CD14-positive monocyte (primary cell): ENCODE measurements around the gene VSIG10L2. TPM values are rescaled to one million over a fixed set of nuclear protein-coding genes. Genes with fewer than 3 reads are reported as not detected.

ENCODE experiments used
- DNase-seq, 3 donors: peaks; one replicate each; pipeline ENCODE4 v3.0.0-alpha.2; 2011 to 2022
- H2AFZ ChIP-seq: 2 replicates; pipeline ENCODE4 v1.6.0; 2012; ENCODE audit warnings: mild to moderate bottlenecking, low read depth, low read length, inconsistent platforms; ENCODE audit not compliant: insufficient read depth, poor library complexity, severe bottlenecking
- H3K27ac ChIP-seq, 2 donors: 1 replicate in 1 of 2; 2 replicates in 1 of 2; pipeline ENCODE4 v1.5.1; 2012 to 2013; ENCODE audit warnings: low read length in 2 of 2, control low read depth in 1 of 2, inconsistent platforms in 1 of 2, low read depth in 1 of 2, mild to moderate bottlenecking in 1 of 2
- H3K27me3 ChIP-seq, 2 donors: one replicate each; pipeline versions ENCODE4 v1.6.0 to v1.6.1; 2011 to 2013; ENCODE audit warnings: low read length in 2 of 2; ENCODE audit not compliant: control insufficient read depth in 2 of 2, insufficient read depth in 2 of 2
- H3K36me3 ChIP-seq, 2 donors: replicated peaks in 1 of 2; 1 replicate in 1 of 2; 2 replicates in 1 of 2; pipeline versions ENCODE4 v1.5.1 to v1.6.1; 2012 to 2013; ENCODE audit warnings: low read length in 2 of 2, control low read depth in 1 of 2, inconsistent platforms in 1 of 2, mild to moderate bottlenecking in 1 of 2; ENCODE audit not compliant: insufficient read depth in 2 of 2, control insufficient read depth in 1 of 2
- H3K4me1 ChIP-seq, 2 donors: 1 replicate in 1 of 2; 2 replicates in 1 of 2; pipeline versions ENCODE4 v1.5.1 to v1.6.1; 2012 to 2013; ENCODE audit warnings: low read length in 2 of 2, control low read depth in 1 of 2, inconsistent platforms in 1 of 2, mild to moderate bottlenecking in 1 of 2, moderate library complexity in 1 of 2; ENCODE audit not compliant: insufficient read depth in 2 of 2, control insufficient read depth in 1 of 2
- H3K4me2 ChIP-seq: replicated peaks from 2 replicates; pipeline ENCODE3; 2012; ENCODE audit warnings: low read length, moderate library complexity, mild to moderate bottlenecking; ENCODE audit not compliant: poor library complexity, severe bottlenecking; ENCODE audit errors: extremely low read depth
- H3K4me3 ChIP-seq, 3 experiments: fragments of 200-600 bp in 1 of 3; sonication (generic) in 1 of 3; replicated peaks in 1 of 3; 1 replicate in 2 of 3; 2 replicates in 1 of 3; pipeline ENCODE4 v1.5.1; 2011 to 2013; ENCODE audit warnings: low read length in 3 of 3, mild to moderate bottlenecking in 3 of 3, control low read depth in 2 of 3, low read depth in 2 of 3, inconsistent platforms in 1 of 3, moderate library complexity in 1 of 3
- H3K79me2 ChIP-seq: 2 replicates; pipeline ENCODE4 v1.6.0; 2012; ENCODE audit warnings: mild to moderate bottlenecking, control low read depth, inconsistent platforms, low read length, moderate library complexity; ENCODE audit not compliant: insufficient read depth
- H3K9ac ChIP-seq: 2 replicates; pipeline ENCODE4 v1.6.0; 2017; ENCODE audit warnings: low read length, mild to moderate bottlenecking; ENCODE audit not compliant: insufficient read depth, poor library complexity, severe bottlenecking
- H3K9me3 ChIP-seq, 2 donors: replicated peaks in 1 of 2; 1 replicate in 1 of 2; 2 replicates in 1 of 2; pipeline versions ENCODE4 v1.5.1 to v1.6.1; 2012 to 2013; ENCODE audit warnings: low read length in 2 of 2, control low read depth in 1 of 2; ENCODE audit not compliant: control insufficient read depth in 1 of 2, insufficient read depth in 1 of 2
- H4K20me1 ChIP-seq: 2 replicates; pipeline ENCODE4 v1.6.0; 2012; ENCODE audit warnings: mild to moderate bottlenecking, low read length, control low read depth, moderate library complexity; ENCODE audit not compliant: insufficient read depth
- H3K27ac Mint-ChIP-seq, 7 donors: one replicate each; pipeline ENCODE4 v1.8.0; 2020; ENCODE audit warnings: mild to moderate bottlenecking in 7 of 7, mixed read lengths in 7 of 7, moderate library complexity in 6 of 7, inconsistent platforms in 2 of 7
- H3K27me3 Mint-ChIP-seq, 3 donors: one replicate each; pipeline ENCODE4 v1.8.0; 2021 to 2022; ENCODE audit warnings: low read depth in 3 of 3, mild to moderate bottlenecking in 3 of 3, mixed read lengths in 3 of 3, moderate library complexity in 3 of 3, inconsistent platforms in 1 of 3
- H3K36me3 Mint-ChIP-seq, 2 donors: one replicate each; pipeline ENCODE4 v1.8.0; 2020; ENCODE audit warnings: mixed read lengths in 2 of 2, inconsistent platforms in 1 of 2, mild to moderate bottlenecking in 1 of 2
- H3K4me1 Mint-ChIP-seq: one replicate; pipeline ENCODE4 v1.8.0; 2020; ENCODE audit warnings: mild to moderate bottlenecking, mixed read lengths
- H3K4me3 Mint-ChIP-seq, 2 donors: one replicate each; pipeline ENCODE4 v1.8.0; 2020; ENCODE audit warnings: mild to moderate bottlenecking in 2 of 2, mixed read lengths in 2 of 2, moderate library complexity in 1 of 2
- H3K9me3 Mint-ChIP-seq, 7 donors: one replicate each; pipeline ENCODE4 v1.8.0; 2020 to 2022; ENCODE audit warnings: mixed read lengths in 7 of 7, mild to moderate bottlenecking in 6 of 7, moderate library complexity in 6 of 7, inconsistent platforms in 2 of 7
- WGBS: methylation state at CpG from one replicate; pipeline ENCODE4 v1.1.5; 2013; ENCODE audit warnings: missing lambda C conversion rate; ENCODE audit not compliant: insufficient coverage; 5-methylcytosine and 5-hydroxymethylcytosine counted together
- intact Hi-C, 2 donors: fragments of 100-400 bp; cut with micrococcal nuclease; formaldehyde crosslinking; loops; one replicate each; pipeline versions ENCODE4 v1.15.0 to v1.15.1; 2023
- polyA plus RNA-seq, 3 donors: library from polyadenylated mRNA; depleted of rRNA in 1 of 3; unstranded in 2 of 3; stranded (reverse) in 1 of 3; fragments of 300-500 nt in 2 of 3; fragments of >200 nt in 1 of 3; fragmentation: Illumina TruSeq in 2 of 3; gene quantifications; 1 replicate in 2 of 3; 2 replicates in 1 of 3; pipeline ENCODE4 v1.2.3, GENCODE V29; 2012 to 2021
- TF ChIP-seq, protein P1 (sequence below): fragments of 200-600 bp; IDR thresholded peaks from one replicate; pipeline ENCODE4 v1.8.0; 2022; ENCODE audit warnings: antibody characterized with exemption, mild to moderate bottlenecking

Gene VSIG10L2
- polyA plus RNA-seq, 3 donors = not detected

DNA sequence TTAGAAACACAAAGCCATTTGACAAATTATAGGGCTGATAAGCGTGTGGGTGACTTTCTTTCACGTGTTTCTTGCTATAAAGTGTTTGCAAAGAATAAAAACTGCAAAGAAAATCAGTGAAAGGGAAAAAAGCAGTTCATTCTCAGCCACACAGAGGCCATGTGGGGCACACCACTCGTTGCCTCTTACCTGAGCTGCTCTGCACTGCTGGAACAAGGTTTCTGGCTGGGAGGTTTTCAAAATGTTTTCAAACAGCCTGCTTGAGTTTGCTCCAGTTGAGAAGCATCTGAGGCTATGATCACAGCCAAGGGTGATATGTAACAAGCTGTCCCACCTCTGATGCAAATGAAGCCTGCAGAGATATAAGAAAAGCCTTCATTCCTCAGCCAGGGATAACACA lies 14.7 kb upstream of the VSIG10L2 start:
- no peak overlapping the region for H3K9ac ChIP-seq
- H3K36me3 ChIP-seq = no peaks in the 10 kb centered on the region
- TF ChIP-seq, protein P1, sequence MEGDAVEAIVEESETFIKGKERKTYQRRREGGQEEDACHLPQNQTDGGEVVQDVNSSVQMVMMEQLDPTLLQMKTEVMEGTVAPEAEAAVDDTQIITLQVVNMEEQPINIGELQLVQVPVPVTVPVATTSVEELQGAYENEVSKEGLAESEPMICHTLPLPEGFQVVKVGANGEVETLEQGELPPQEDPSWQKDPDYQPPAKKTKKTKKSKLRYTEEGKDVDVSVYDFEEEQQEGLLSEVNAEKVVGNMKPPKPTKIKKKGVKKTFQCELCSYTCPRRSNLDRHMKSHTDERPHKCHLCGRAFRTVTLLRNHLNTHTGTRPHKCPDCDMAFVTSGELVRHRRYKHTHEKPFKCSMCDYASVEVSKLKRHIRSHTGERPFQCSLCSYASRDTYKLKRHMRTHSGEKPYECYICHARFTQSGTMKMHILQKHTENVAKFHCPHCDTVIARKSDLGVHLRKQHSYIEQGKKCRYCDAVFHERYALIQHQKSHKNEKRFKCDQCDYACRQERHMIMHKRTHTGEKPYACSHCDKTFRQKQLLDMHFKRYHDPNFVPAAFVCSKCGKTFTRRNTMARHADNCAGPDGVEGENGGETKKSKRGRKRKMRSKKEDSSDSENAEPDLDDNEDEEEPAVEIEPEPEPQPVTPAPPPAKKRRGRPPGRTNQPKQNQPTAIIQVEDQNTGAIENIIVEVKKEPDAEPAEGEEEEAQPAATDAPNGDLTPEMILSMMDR = no peak
- H3K9me3 ChIP-seq = no peaks in the 10 kb centered on the region
- DNase-seq = no peak
- H3K4me1 Mint-ChIP-seq = peaks cover 12% of the 10 kb centered on the region
- no peak overlapping the region for H3K4me2 ChIP-seq
- WGBS = 84% methylated on average over 3 of the region's 3 CpGs
- peaks cover 0 to 3% (median 1%) of the 10 kb centered on the region in 3 donors for H3K27me3 Mint-ChIP-seq
- peaks cover 0 to 2% (median 0%) of the 10 kb centered on the region in 7 donors for H3K9me3 Mint-ChIP-seq
- intact Hi-C loops = no loop called here
- no peaks in the 10 kb centered on the region for H4K20me1 ChIP-seq
- no peak overlapping the region for H3K27ac Mint-ChIP-seq
- H3K36me3 Mint-ChIP-seq = no peaks in the 10 kb centered on the region
- no peaks in the 10 kb centered on the region for H3K27me3 ChIP-seq
- H3K4me1 ChIP-seq = peaks cover 9 to 10% of the 10 kb centered on the region in 2 donors
- no peak overlapping the region for H3K27ac ChIP-seq
- H3K4me3 ChIP-seq = no peak overlapping the region
- no peaks in the 10 kb centered on the region for H3K79me2 ChIP-seq
- no peak overlapping the region for H3K4me3 Mint-ChIP-seq
- H2AFZ ChIP-seq = peak overlapping the region; percentile 11

DNA sequence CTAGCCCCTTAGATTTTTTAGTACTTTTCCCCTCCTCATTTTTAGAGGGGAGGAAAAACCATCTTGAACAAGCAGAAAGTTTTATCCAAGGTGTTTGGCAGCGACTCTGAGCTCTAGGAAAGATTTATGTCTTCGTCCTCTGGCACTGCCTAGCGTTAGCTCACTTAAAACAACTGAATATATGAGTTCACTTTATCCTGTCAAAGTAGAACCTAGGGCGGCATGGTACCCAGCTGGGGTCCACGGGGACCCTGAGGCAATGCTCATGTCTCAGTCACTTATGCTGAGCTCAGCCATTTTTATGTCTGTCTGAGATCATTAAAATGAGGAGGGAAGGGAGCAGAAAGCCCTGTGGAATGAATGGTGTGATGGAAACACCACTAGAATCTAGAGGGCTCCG lies 14.2 kb upstream of the VSIG10L2 start:
- no peaks in the 10 kb centered on the region for H3K9me3 ChIP-seq
- H3K4me2 ChIP-seq = no peak overlapping the region
- TF ChIP-seq, protein P1 = no peak
- Mint-ChIP-seq H3K27ac (no peak overlapping the region), H3K27me3 (peaks cover 0 to 3% (median 1%) of the 10 kb centered on the region in 3 donors), H3K36me3 (no peaks in the 10 kb centered on the region), H3K9me3 (peaks cover 0 to 2% (median 0%) of the 10 kb centered on the region in 7 donors), H3K4me1 (peaks cover 12% of the 10 kb centered on the region), H3K4me3 (no peak overlapping the region)
- H4K20me1 ChIP-seq = no peaks in the 10 kb centered on the region
- peaks cover 9 to 10% of the 10 kb centered on the region in 2 donors for H3K4me1 ChIP-seq
- 87% methylated on average over 5 of the region's 6 CpGs for WGBS
- no peak overlapping the region for H3K27ac ChIP-seq
- H3K36me3 ChIP-seq = no peaks in the 10 kb centered on the region
- no peak overlapping the region for H3K9ac ChIP-seq
- DNase-seq = no peak
- no peaks in the 10 kb centered on the region for H3K27me3 ChIP-seq
- no peak overlapping the region for H3K4me3 ChIP-seq
- intact Hi-C loops = no loop called here
- H2AFZ ChIP-seq = no peak overlapping the region
- H3K79me2 ChIP-seq = no peaks in the 10 kb centered on the region
